Glomerular visceral epithelial cell (primary cell): Measurements from ENCODE around the gene LRRC9.
"Not testable (repeated sequence)": the region's sequence is repeated elsewhere in the genome, so short reads cannot be mapped to it uniquely, and the experiment has no call there.

Experiments used
- DNase-seq: peaks from one replicate; pipeline ENCODE4 v3.0.0-alpha.2; 2016; ENCODE audit errors: extremely low spot score

Gene LRRC9

GRCh38 chr14:59957890-59958289 is 37.9 kb downstream of the LRRC9 start:
- not testable (repeated sequence) for DNase-seq

- no peak for DNase-seq
Measured at GRCh38 chr14:59959668-59960067, 39.7 kb downstream of the LRRC9 start.

- DNase-seq, result no peak
Measured at GRCh38 chr14:59961518-59962062, 41.6 kb downstream of the LRRC9 start.

DNA sequence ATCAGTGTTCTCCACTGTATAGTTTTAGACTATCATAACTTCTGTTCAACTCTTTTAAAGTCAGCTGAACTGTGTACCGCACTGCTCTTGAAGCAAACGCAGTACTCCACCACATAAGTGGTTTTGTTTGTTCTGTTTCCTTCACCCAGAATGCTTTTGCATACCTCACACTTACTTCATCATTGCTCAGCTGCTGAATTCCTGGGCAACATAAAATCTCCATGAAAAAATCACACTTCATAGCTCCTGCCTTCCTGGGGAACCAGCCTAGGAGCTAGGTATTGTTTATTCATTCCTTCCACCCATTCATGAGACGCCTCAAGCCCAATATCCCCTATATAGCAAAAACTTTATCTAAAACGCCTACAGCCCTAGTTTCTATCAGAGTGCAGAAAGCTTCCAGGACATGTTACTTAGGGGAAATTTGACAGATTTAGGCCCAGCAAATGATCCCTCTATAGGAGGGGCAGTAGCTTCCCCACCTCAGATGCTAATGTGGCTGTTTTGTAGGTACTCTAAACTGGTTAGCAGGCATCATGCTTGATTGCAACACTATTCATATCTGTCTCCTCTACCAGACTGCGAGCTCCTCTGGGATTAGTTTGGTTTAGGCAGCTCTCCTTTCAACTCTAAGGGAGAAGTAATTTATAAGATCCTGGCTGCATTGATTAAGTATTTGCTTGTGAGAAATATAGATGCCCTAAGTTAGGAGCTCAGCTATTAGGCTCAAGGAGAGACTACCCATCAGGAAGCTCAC is 44.5 kb downstream of the LRRC9 start:
- no peak for DNase-seq

- no peak for DNase-seq
Measured at GRCh38 chr14:59969319-59969718, 49.4 kb downstream of the LRRC9 start.

GRCh38 chr14:59981564-59981963 is 61.6 kb downstream of the LRRC9 start:
- DNase-seq, result no peak

- no peak for DNase-seq
Measured at GRCh38 chr14:59983048-59983447, 63.1 kb downstream of the LRRC9 start.

GRCh38 chr14:59986556-59987059 is 66.7 kb downstream of the LRRC9 start:
- no peak for DNase-seq

GRCh38 chr14:59997449-59997848 is 77.5 kb downstream of the LRRC9 start:
- DNase-seq, result no peak

- DNase-seq, result no peak
Measured at GRCh38 chr14:59997966-59998365, 78.0 kb downstream of the LRRC9 start.

- no peak for DNase-seq
Measured at GRCh38 chr14:59998564-59998963, 78.6 kb downstream of the LRRC9 start.

DNA sequence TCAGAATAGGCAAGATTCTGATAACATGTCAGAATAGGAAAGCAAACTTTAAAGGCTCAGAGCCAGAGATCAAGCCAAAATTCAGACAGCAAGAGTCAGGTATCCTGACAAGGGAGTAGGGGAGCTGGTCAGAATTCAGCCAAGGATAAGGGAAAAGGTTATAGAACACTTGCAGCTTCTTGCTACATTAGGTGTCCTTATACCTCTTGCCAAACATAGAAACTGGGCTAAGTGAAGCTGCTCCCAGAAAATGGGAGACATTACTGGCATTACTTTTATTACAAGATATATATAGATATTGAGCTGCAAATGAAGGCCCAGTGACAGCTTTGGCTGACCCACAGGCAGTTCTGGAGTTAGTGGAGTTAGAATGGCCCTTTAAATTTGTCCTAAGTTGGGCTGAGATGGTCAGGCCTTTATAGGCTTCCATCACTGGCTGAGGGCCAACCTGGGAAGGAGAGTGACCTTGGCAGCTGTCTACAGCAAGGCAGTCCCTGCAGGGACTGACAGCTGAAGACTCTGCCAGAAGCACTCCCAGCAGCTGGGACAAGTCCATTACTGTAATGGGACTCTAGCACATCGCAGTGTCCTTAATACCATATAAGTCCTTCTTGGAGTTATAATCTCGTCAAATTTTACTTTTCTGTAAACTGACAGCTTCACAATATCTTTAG is 83.0 kb downstream of the LRRC9 start:
- no peak for DNase-seq

GRCh38 chr14:60003991-60004390 is 84.0 kb downstream of the LRRC9 start:
- no peak for DNase-seq

GRCh38 chr14:60008042-60008441 is 88.1 kb downstream of the LRRC9 start:
- DNase-seq, result no peak

- not testable (repeated sequence) for DNase-seq
Measured at GRCh38 chr14:60010263-60010662, 90.3 kb downstream of the LRRC9 start.

DNA sequence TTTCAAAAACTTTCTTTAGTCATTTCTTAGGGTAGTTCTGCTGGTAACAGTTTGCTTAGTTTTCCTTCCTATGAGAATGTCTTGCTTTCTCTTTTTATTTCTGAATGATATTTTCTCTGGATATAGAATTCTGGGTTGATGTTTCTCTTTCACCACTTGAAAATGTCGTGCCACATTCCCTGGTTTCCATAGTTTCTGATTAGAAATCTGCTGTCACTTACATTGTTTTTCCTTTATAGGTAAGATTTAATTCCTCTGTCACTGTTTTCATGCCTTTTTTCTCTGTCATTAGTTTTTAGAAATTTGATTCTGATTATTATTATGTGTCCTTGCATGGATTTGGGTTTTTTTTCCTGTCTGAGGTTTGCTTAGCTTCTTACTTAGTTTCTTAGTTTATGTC is 94.5 kb downstream of the LRRC9 start:
- DNase-seq, result no peak

GRCh38 chr14:60021619-60022018 is 101.7 kb downstream of the LRRC9 start:
- DNase-seq, result no peak

- no peak for DNase-seq
Measured at GRCh38 chr14:60025571-60025970, 105.6 kb downstream of the LRRC9 start.

DNA sequence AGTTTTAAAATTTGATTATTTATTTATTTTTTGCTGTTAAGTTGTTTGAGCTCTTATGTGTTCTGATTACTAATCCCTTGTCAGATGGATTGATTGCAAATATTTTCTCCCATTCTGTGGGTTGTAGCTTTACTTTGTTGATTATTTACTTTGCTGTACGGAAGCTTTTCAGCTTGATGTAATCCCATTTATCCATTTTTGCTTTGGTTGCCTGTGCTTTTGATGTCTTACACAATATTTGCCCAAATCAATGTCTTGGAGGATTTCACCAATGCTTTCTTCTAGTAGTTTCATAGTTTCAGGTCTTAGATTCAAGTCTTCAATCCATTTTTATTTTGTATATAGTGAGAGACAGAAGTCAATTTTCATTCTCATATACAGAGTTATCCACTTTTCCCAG is 115.2 kb downstream of the LRRC9 start:
- no peak for DNase-seq

- not testable (repeated sequence) for DNase-seq
Measured at GRCh38 chr14:60047976-60048375, 128.0 kb downstream of the LRRC9 start.

GRCh38 chr14:60051721-60052221 is 131.8 kb downstream of the LRRC9 start:
- no peak for DNase-seq

DNA sequence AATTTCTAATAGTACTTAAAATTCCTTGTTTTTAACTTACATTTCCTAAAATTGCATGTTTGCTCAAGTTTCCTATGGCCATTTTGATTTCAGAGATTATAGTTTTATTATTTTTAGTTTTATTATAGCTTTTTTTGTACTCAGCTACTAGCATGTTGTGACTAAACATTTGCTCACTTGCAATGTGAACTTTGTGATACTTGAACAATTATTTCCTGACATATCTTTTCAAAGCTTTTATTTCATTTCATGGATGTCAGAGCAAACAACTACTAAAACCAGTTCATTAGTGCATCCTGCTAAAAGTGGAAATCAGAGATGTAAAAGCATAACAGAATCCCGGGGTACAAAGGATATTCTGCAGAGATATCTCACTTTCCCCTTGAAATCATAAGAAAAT is 138.1 kb downstream of the LRRC9 start:
- no peak for DNase-seq

- DNase-seq, result no peak
Measured at GRCh38 chr14:60061371-60061770, 141.4 kb downstream of the LRRC9 start.
